Endothelial cell of umbilical vein (primary cell): Measurements from ENCODE around the gene MAMDC4. TPM values are rescaled to one million over a fixed set of nuclear protein-coding genes. Genes with fewer than 3 reads are reported as not detected.

Experiments
- BruUV-seq: library from RNA; stranded (reverse); fragments of 400-500 nt; replicated peaks from 2 replicates; lab custom pipeline; 2021; lab: Mats Ljungman, UMichigan
- CTCF ChIA-PET: fragments of 300-600, 350-600 bp; sonication (Branson Sonifier 250); formaldehyde crosslinking; loops from one replicate; lab custom pipeline; 2021; ENCODE audit warnings: antibody characterized with exemption, inconsistent platforms; lab: Charles Lee
- POLR2A ChIA-PET: fragments of 300-600, 350-600 bp; sonication (Branson Sonifier 250); formaldehyde crosslinking; loops from one replicate; lab custom pipeline; 2021; ENCODE audit warnings: antibody characterized with exemption, inconsistent platforms; lab: Charles Lee
- DNase-seq: peaks from one replicate; pipeline ENCODE4 v3.0.0-alpha.2; 2011; ENCODE audit warnings: low read depth, low spot score
- FAIRE-seq: peaks from 2 replicates; lab custom pipeline; 2011; peaks lifted over from hg19 to GRCh38; lab: Jason Lieb, UNC
- H2AFZ ChIP-seq: 2 replicates; pipeline ENCODE4 v1.6.0; 2012; ENCODE audit warnings: low read depth, low read length, control low read depth, inconsistent platforms
- H3K27ac ChIP-seq: 2 replicates; pipeline ENCODE4 v1.5.1; 2011; ENCODE audit warnings: low read depth, mild to moderate bottlenecking, control low read depth, low read length, moderate library complexity; ENCODE audit not compliant: insufficient read depth
- H3K27me3 ChIP-seq, 2 experiments: 2 replicates each; pipeline versions ENCODE4 v1.6.0 to v1.6.1; 2011; ENCODE audit warnings: low read length in 2 of 2, mixed read lengths in 1 of 2; ENCODE audit not compliant: control insufficient read depth in 2 of 2, insufficient read depth in 2 of 2
- H3K36me3 ChIP-seq, 2 experiments: 2 replicates in 1 of 2; 3 replicates in 1 of 2; pipeline ENCODE4 v1.5.1; 2011; ENCODE audit warnings: low read length in 2 of 2, mild to moderate bottlenecking in 1 of 2, moderate library complexity in 1 of 2; ENCODE audit not compliant: control insufficient read depth in 2 of 2, insufficient read depth in 2 of 2; ENCODE audit errors: extremely low read depth in 1 of 2
- H3K4me1 ChIP-seq: 3 replicates; pipeline ENCODE4 v1.5.1; 2011; ENCODE audit warnings: mild to moderate bottlenecking, low read length; ENCODE audit not compliant: control insufficient read depth, insufficient read depth; ENCODE audit errors: extremely low read depth
- H3K4me2 ChIP-seq: 2 replicates; pipeline ENCODE4 v1.6.1; 2011; ENCODE audit warnings: low read length, control low read depth, mixed read lengths; ENCODE audit not compliant: insufficient read depth
- H3K4me3 ChIP-seq, 3 experiments: fragments of 200-600 bp in 1 of 3; sonication (generic), shearing (Covaris generic) in 1 of 3; replicated peaks in 1 of 3; 2 replicates each; pipeline ENCODE4 v1.5.1; 2011 to 2016; ENCODE audit warnings: control low read depth in 3 of 3, low read length in 3 of 3, mild to moderate bottlenecking in 2 of 3, inconsistent platforms in 1 of 3, low read depth in 1 of 3, moderate library complexity in 1 of 3; ENCODE audit not compliant: insufficient read depth in 1 of 3
- H3K79me2 ChIP-seq: 2 replicates; pipeline ENCODE4 v1.6.0; 2012; ENCODE audit warnings: low read length, inconsistent platforms; ENCODE audit not compliant: control insufficient read depth, insufficient read depth
- H3K9ac ChIP-seq: replicated peaks from 2 replicates; pipeline ENCODE3; 2011; ENCODE audit warnings: low read length, control low read depth; ENCODE audit not compliant: insufficient read depth; ENCODE audit errors: extremely low read depth
- H3K9me1 ChIP-seq: replicated peaks from 3 replicates; pipeline ENCODE4 v1.6.0; 2011; ENCODE audit warnings: mild to moderate bottlenecking, low read length; ENCODE audit not compliant: control insufficient read depth, insufficient read depth; ENCODE audit errors: extremely low read depth
- H3K9me3 ChIP-seq: replicated peaks from 2 replicates; pipeline ENCODE4 v1.5.1; 2012; ENCODE audit warnings: low read length, inconsistent platforms; ENCODE audit not compliant: control insufficient read depth, insufficient read depth
- H4K20me1 ChIP-seq: replicated peaks from 2 replicates; pipeline ENCODE3; 2011; ENCODE audit warnings: mild to moderate bottlenecking, low read length; ENCODE audit not compliant: control insufficient read depth, insufficient read depth; ENCODE audit errors: extremely low read depth
- CTCF ChIP-seq, 2 donors: IDR thresholded peaks; 1 replicate in 1 of 2; 2 replicates in 1 of 2; pipeline ENCODE4 v1.5.1; 2011; ENCODE audit warnings: low read length in 2 of 2, mild to moderate bottlenecking in 2 of 2, moderate library complexity in 2 of 2, control low read depth in 1 of 2, inconsistent platforms in 1 of 2, low read depth in 1 of 2; ENCODE audit not compliant: insufficient read depth in 1 of 2; ENCODE audit errors: extremely low read depth in 1 of 2
- EZH2 ChIP-seq: IDR thresholded peaks from 2 replicates; pipeline ENCODE4 v1.6.1; 2012; ENCODE audit warnings: borderline replicate concordance, low read depth, mild to moderate bottlenecking, moderate library complexity, low read length, inconsistent platforms; ENCODE audit not compliant: severe bottlenecking
- FOS ChIP-seq: IDR thresholded peaks from 2 replicates; pipeline ENCODE4 v1.6.1; 2011; ENCODE audit warnings: mild to moderate bottlenecking, low read length, moderate library complexity, borderline replicate concordance; ENCODE audit not compliant: insufficient read depth
- GATA2 ChIP-seq: IDR thresholded peaks from 2 replicates; pipeline ENCODE4 v1.7.0; 2011; ENCODE audit warnings: low read depth, mild to moderate bottlenecking, moderate library complexity, mixed read lengths, low read length; ENCODE audit not compliant: insufficient read length, insufficient read depth
- JUN ChIP-seq: IDR thresholded peaks from 2 replicates; pipeline ENCODE4 v1.6.1; 2011; ENCODE audit warnings: borderline replicate concordance, low read depth; ENCODE audit not compliant: insufficient read length, insufficient read depth
- MYC ChIP-seq: IDR thresholded peaks from one replicate; pipeline ENCODE4 v1.6.1; 2011; ENCODE audit warnings: mild to moderate bottlenecking, low read depth, low read length
- POLR2A ChIP-seq: IDR thresholded peaks from 2 replicates; pipeline ENCODE4 v1.6.1; 2012; ENCODE audit warnings: low read depth, mild to moderate bottlenecking, control low read depth, low read length
- POLR2AphosphoS5 ChIP-seq: IDR thresholded peaks from 2 replicates; pipeline ENCODE4 v1.6.1; 2012; ENCODE audit warnings: low read depth, mild to moderate bottlenecking, control low read depth, low read length, moderate library complexity; ENCODE audit not compliant: insufficient read depth
- dilution Hi-C: fragments of 300-500 bp; cut with MboI; formaldehyde crosslinking; loops from one replicate; pipeline ENCODE4 v1.15.0; 2019; ENCODE audit warnings: low sequenced_read_pairs; ENCODE audit not compliant: extremely low pct_ligation_motif_present
- intact Hi-C: fragments of 100-400 bp; cut with micrococcal nuclease; formaldehyde crosslinking; loops from one replicate; pipeline ENCODE4 v1.10.0; 2022
- polyA plus RNA-seq, 4 experiments: library from polyadenylated mRNA; depleted of rRNA in 3 of 4; stranded (reverse) in 3 of 4; unstranded in 1 of 4; fragments of >200 nt; gene quantifications; 2 replicates each; pipeline versions ENCODE4 v1.2.1 to v1.2.3, GENCODE V29; 2011 to 2012; ENCODE audit warnings: missing spikeins in 1 of 4
- total RNA-seq: library from RNA; stranded (reverse); gene quantifications from 2 replicates; pipeline ENCODE4 v1.2.3, GENCODE V29; 2021
- TF ChIP-seq, protein P1 (sequence below): IDR thresholded peaks from 2 replicates; pipeline ENCODE4 v1.6.1; 2011; ENCODE audit not compliant: insufficient read depth, insufficient read length

The MAMDC4 gene
- total and polyA plus RNA-seq, 2 donors (not counting 3 experiments of a cell fraction or from before 2014, with no cell fraction given) = 3.6 to 7.2 TPM

DNA sequence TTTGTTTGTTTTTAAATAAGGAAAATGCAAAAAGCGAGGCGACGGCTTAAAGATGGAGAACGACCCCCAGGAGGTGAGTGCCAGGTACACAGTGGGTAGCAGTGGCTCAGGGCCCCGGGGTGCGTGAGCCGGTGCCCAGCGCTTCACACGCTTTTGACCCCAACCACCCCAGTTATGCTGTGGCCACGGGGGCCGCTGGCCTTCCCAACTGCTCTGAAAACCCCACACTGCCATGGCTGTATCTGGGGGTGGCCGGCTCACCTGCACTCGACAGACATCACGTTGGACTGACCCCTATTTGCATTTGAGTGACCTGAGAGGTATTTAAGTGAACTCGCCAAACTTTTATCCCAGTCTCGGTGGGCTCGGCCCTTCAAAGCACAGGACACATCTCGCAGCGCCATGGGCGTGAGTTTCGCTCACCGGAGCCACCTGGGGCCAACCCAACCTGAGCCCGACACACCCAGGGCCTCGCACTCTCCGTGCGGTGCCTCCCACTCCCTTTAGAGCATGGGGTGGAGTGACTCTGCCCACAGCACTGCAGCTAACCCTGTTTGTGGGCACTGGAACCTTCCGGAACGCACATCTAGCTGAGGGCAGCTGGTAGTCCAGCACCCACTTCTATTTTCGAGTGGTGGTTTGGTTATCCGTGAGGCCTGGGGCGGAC lies 23.5 kb upstream of the MAMDC4 start:
- TF ChIP-seq POLR2AphosphoS5 (no peak), FOS (no peak), POLR2A (no peak), GATA2 (no peak), JUN (no peak), CTCF (IDR thresholded peaks at IDR 0.05; ENCODE audit: extremely low read depth in 1 of 2, insufficient read depth in 1 of 2, low read depth in 1 of 2, low read length in 2 of 2) (no peak), MYC (no peak), EZH2 (no peak)
- TF ChIP-seq, protein P1, sequence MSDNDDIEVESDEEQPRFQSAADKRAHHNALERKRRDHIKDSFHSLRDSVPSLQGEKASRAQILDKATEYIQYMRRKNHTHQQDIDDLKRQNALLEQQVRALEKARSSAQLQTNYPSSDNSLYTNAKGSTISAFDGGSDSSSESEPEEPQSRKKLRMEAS = no peak
- BruUV-seq = no TSS peak
- POLR2A ChIA-PET = no interaction called here
- H3K79me2 ChIP-seq = no peaks in the 10 kb centered on the region
- H3K36me3 ChIP-seq = peaks cover 13 to 49% of the 10 kb centered on the region in 2 experiments
- H3K27ac ChIP-seq = no peak overlapping the region
- no peak overlapping the region for H3K9ac ChIP-seq
- intact Hi-C loops = no loop called here
- DNase-seq = no peak
- H4K20me1 ChIP-seq = no peaks in the 10 kb centered on the region
- H3K9me3 ChIP-seq = no peaks in the 10 kb centered on the region
- H3K4me2 ChIP-seq = no peak overlapping the region
- dilution Hi-C loops = no loop called here
- CTCF ChIA-PET = no interaction called here
- H3K9me1 ChIP-seq = no peaks in the 10 kb centered on the region
- H3K27me3 ChIP-seq = no peaks in the 10 kb centered on the region
- H3K4me1 ChIP-seq = no peaks in the 10 kb centered on the region
- H3K4me3 ChIP-seq = no peak overlapping the region
- FAIRE-seq = no peak
- H2AFZ ChIP-seq = no peak overlapping the region
